Testis (tissue), 3 donors: ENCODE data around the gene MYBPC3. TPM values are rescaled to one million over a fixed set of nuclear protein-coding genes. Genes with fewer than 3 reads are reported as not detected.
A peak's percentile ranks its signal among the peaks of the same experiment; 100 is the strongest.

Experiments
- DNase-seq: peaks from one replicate; pipeline ENCODE4 v3.0.0-alpha.2; 2019
- H3K27ac ChIP-seq, 2 donors: fragments of 200-600 bp; sonication (generic); one replicate each; pipeline ENCODE4 v1.5.1; 2019
- H3K27me3 ChIP-seq: fragments of 200-600 bp; sonication (generic); one replicate; pipeline ENCODE4 v1.5.1; 2019
- H3K36me3 ChIP-seq: fragments of 200-600 bp; sonication (generic); one replicate; pipeline ENCODE4 v1.5.1; 2017; ENCODE audit warnings: low read depth; ENCODE audit errors: missing control alignments
- H3K4me1 ChIP-seq: fragments of 200-600 bp; sonication (generic); one replicate; pipeline ENCODE4 v1.5.1; 2019
- H3K4me3 ChIP-seq, 2 donors: fragments of 200-600 bp; sonication (generic); one replicate each; pipeline ENCODE4 v1.5.1; 2017 to 2019
- H3K9me3 ChIP-seq: fragments of 200-600 bp; sonication (generic); one replicate; pipeline ENCODE4 v1.5.1; 2017
- POLR2A ChIP-seq: fragments of 450-650 bp; IDR thresholded peaks from one replicate; pipeline ENCODE4 v1.6.1; 2017; ENCODE audit warnings: antibody characterized with exemption, mild to moderate bottlenecking, moderate library complexity
- WGBS, 2 donors: methylation state at CpG; one replicate each; pipeline ENCODE4 v1.1.5; 2018; 5-methylcytosine and 5-hydroxymethylcytosine counted together
- intact Hi-C: fragments of 100-400 bp; cut with DNase I; formaldehyde crosslinking; loops from one replicate; pipeline ENCODE4 v1.15.1; 2023; ENCODE audit warnings: low total_unique reads
- polyA plus RNA-seq: library from polyadenylated mRNA; stranded (reverse); fragments of 350-450 nt; fragmentation: Illumina TruSeq; extraction: RNeasy Lipid Tissue Mini Kit (QIAGEN cat#74804); gene quantifications from one replicate; pipeline ENCODE4 v1.2.3, GENCODE V29; 2014; ENCODE audit warnings: low read depth, low replicate concordance; ENCODE audit not compliant: insufficient read depth
- total RNA-seq, 2 donors: library from RNA; depleted of rRNA; stranded (reverse); fragments of >200 nt; gene quantifications; one replicate each; pipeline ENCODE4 v1.2.3, GENCODE V29; 2016
- TF ChIP-seq, protein P1 (sequence below), 3 experiments: fragments of 450-650 bp in 2 of 3; fragments of 200-600 bp in 1 of 3; sonication (generic) in 1 of 3; IDR thresholded peaks; one replicate each; pipeline ENCODE4 v1.5.1; 2016 to 2019; ENCODE audit warnings: antibody characterized with exemption in 3 of 3, mild to moderate bottlenecking in 2 of 3, moderate library complexity in 1 of 3

MYBPC3 gene
- total and polyA plus RNA-seq, 3 donors from 2014 or later: 0.68 to 1.7 (median 0.79) TPM

DNA sequence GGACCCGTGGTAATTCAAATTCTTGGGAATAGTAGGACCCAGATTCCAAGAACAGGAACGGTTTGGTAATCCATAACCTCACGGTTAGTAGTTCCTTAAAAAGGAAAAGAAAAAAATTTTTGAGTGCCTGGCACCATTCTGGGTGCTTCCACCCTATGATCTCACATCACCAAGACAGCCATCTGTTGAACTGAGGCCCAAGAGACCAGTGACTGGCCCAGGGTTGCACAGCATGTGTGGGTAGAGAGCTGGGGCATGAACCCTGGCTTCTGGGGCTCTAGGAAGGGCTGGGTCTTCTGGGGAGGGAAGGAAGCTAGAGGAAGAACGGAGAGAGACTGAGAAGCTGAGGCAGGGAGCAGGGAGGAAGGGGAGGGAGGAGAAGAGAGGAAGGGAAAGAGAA lies 30.6 kb upstream of the MYBPC3 start:
- H3K27ac ChIP-seq: no peak overlapping the region
- H3K36me3 ChIP-seq: no peaks in the 10 kb centered on the region
- no peaks in the 10 kb centered on the region for H3K4me1 ChIP-seq
- H3K4me3 ChIP-seq: no peak overlapping the region
- 62 to 71% methylated on average over 4 of the region's 4 CpGs for WGBS, 2 donors
- intact Hi-C loops: no loop called here
- no peak for DNase-seq
- H3K9me3 ChIP-seq: no peaks in the 10 kb centered on the region
- TF ChIP-seq POLR2A: no peak
- TF ChIP-seq, protein P1, sequence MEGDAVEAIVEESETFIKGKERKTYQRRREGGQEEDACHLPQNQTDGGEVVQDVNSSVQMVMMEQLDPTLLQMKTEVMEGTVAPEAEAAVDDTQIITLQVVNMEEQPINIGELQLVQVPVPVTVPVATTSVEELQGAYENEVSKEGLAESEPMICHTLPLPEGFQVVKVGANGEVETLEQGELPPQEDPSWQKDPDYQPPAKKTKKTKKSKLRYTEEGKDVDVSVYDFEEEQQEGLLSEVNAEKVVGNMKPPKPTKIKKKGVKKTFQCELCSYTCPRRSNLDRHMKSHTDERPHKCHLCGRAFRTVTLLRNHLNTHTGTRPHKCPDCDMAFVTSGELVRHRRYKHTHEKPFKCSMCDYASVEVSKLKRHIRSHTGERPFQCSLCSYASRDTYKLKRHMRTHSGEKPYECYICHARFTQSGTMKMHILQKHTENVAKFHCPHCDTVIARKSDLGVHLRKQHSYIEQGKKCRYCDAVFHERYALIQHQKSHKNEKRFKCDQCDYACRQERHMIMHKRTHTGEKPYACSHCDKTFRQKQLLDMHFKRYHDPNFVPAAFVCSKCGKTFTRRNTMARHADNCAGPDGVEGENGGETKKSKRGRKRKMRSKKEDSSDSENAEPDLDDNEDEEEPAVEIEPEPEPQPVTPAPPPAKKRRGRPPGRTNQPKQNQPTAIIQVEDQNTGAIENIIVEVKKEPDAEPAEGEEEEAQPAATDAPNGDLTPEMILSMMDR (IDR thresholded peaks at IDR 0.05): no peak
- H3K27me3 ChIP-seq: no peaks in the 10 kb centered on the region

DNA sequence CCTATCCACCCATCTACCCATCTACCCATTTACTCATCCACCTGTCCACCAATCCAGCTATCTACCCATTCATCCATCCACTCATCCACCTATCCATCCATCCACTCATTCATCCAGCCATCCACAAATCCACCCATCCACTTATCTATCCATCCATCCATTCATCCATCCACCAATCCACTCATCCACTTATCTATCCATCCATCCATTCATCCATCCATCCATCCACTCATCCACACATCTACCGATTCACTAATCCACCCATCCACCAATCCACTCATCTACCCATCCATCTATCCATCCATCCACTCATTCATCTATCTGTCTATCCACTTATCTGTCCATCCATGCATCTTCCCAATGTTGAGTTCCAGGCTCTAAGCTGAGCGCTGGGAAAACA lies 27.6 kb upstream of the MYBPC3 start:
- no peaks in the 10 kb centered on the region for H3K9me3 ChIP-seq
- H3K4me1 ChIP-seq: no peaks in the 10 kb centered on the region
- TF ChIP-seq POLR2A: no peak
- TF ChIP-seq, protein P1 (IDR thresholded peaks at IDR 0.05): no peak
- no peak overlapping the region for H3K27ac ChIP-seq
- H3K4me3 ChIP-seq: no peak overlapping the region
- H3K27me3 ChIP-seq: no peaks in the 10 kb centered on the region
- DNase-seq: no peak
- intact Hi-C loops: no loop called here
- no peaks in the 10 kb centered on the region for H3K36me3 ChIP-seq
- WGBS, 2 donors: 96 to 99% methylated on average over 2 of the region's 2 CpGs

DNA sequence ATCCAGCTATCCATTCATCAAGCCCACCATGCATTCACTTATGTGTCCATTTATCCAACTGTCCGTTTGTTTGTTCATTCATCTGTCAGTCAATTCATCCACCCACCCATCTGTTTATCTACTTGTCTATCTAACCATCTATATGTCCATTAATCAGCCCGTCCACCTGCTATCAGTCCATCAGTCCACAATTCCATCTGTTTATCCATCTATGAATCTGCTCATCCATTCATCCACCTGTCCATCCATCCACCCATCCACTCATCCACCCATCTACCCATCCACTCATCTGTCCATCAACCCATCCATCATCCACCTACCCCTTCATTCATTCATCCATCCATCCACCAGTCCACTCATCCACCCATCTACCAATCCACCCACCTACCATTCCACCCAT lies 26.8 kb upstream of the MYBPC3 start:
- TF ChIP-seq, protein P1 (IDR thresholded peaks at IDR 0.05): no peak
- no peak for TF ChIP-seq POLR2A
- intact Hi-C loops: loop anchor here (10.0 kb wide), 1 partner anchor 75 kb away; no protein-coding TSS in a partner anchor

DNA sequence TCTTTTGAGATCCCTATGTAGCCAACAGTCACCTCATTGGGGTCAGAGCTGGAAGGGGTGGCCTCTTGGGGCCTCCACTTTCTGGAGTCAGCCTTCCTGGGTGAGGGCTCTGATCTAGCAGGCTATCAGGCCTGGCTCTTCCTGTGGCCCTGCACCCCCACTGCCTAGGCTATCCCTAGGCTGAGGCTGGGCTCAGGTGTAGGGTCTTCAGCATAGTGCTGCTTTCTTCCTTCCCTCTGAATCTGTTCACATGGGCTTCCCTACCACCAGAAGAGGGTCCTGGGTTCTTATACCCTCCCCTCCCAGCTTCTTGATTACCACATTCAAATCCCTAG lies 26.3 kb upstream of the MYBPC3 start:
- Histone ChIP-seq H3K27me3 (no peaks in the 10 kb centered on the region), H3K4me3 (no peak overlapping the region), H3K27ac (no peak overlapping the region), H3K36me3 (no peaks in the 10 kb centered on the region), H3K9me3 (no peaks in the 10 kb centered on the region), H3K4me1 (no peaks in the 10 kb centered on the region)
- intact Hi-C loops: loop anchor here (10.0 kb wide), 1 partner anchor 76 kb away; no protein-coding TSS in a partner anchor
- DNase-seq: no peak
- TF ChIP-seq, protein P1 (IDR thresholded peaks at IDR 0.05): no peak
- no peak for TF ChIP-seq POLR2A

More for the DNA sequence above, 26.8 kb upstream of the MYBPC3 start:
- no peak overlapping the region for H3K27ac ChIP-seq
- no peaks in the 10 kb centered on the region for H3K4me1 ChIP-seq
- no peak for DNase-seq
- H3K4me3 ChIP-seq: no peak overlapping the region
- no peaks in the 10 kb centered on the region for H3K36me3 ChIP-seq
- WGBS, 2 donors: 86 to 88% methylated on average over 2 of the region's 2 CpGs
- H3K9me3 ChIP-seq: no peaks in the 10 kb centered on the region
- no peaks in the 10 kb centered on the region for H3K27me3 ChIP-seq

DNA sequence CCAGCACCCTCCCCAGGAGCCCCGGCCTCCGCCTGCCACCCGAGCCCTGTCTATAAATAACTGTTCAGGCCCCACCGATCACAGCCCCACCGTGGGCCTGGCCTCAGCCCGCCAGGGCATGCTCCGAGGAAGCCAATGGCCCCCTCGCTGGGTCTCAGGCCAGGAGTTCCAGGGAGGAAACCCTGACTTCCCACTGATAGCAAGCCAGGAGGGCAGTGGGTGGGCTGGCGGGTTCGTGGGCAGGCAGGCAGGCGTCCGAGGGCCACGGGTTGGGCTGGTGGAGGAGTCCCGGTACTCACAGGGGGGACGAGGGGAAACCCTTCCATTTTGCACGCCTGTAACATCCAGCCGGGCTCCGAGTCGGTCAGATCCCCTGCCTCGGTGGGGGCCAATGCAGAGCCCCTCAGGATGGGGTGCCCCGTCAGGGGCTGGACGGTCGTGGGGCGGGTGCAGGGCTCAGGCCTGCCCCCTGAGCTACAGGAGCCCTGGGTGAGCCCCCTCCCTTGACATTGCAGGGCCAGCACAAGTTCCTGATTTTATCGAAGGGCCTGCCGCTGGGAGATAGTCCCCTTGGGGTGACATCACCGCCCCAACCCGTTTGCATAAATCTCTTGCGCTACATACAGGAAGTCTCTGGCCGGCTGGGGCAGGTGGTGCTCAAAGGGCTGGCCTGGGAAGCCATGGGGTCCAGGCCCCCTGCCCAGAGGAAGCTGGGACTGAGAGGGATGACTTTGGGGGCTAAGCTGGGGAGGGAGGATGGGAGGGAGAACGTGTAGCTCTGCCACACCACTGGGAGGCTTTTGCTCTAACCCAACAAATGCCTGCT lies 25.7 kb upstream of the MYBPC3 start, which contains the start of gene SPI1:
Gene SPI1 (minus strand): TSS at position 538 of the 826 bp plus-strand sequence. CDS start 194 bp downstream, at position 344.
- no peaks in the 10 kb centered on the region for H3K9me3 ChIP-seq
- 80 to 83% methylated on average over 7 to 31 of the region's 31 CpGs for WGBS, 2 donors

More for the DNA sequence above, 25.7 kb upstream of the MYBPC3 start, which contains the start of gene SPI1:
- Histone ChIP-seq H3K4me1 (no peaks in the 10 kb centered on the region), H3K36me3 (no peaks in the 10 kb centered on the region), H3K27ac (peak within 1 kb of the TSS; percentile 11 to 56), H3K4me3 (peak within 1 kb of the TSS in 1 of 2 donors; percentile 17), H3K27me3 (no peaks in the 10 kb centered on the region)
- intact Hi-C loops: loop anchor here (10.0 kb wide), 1 partner anchor 77 kb away; no protein-coding TSS in a partner anchor
- TF ChIP-seq POLR2A: no peak
- TF ChIP-seq, protein P1 (IDR thresholded peaks at IDR 0.05): no peak
- DNase-seq: peak; percentile 47
